Keratinocyte (primary cell): ENCODE measurements around the gene PLTP. TPM values are rescaled to one million over a fixed set of nuclear protein-coding genes. Genes with fewer than 3 reads are reported as not detected.

Experiments used
- DNase-seq: peaks from one replicate; pipeline ENCODE4 v3.0.0-alpha.2; 2011; ENCODE audit warnings: low read depth, missing footprints, low spot score
- FAIRE-seq: peaks from 2 replicates; lab custom pipeline; 2011; peaks lifted over from hg19 to GRCh38; lab: Jason Lieb, UNC
- H2AFZ ChIP-seq: 2 replicates; pipeline ENCODE4 v1.6.0; 2012; ENCODE audit warnings: low read length, control low read depth, inconsistent platforms; ENCODE audit not compliant: control insufficient read depth
- H3K27ac ChIP-seq: 2 replicates; pipeline ENCODE4 v1.5.1; 2011; ENCODE audit warnings: low read length; ENCODE audit not compliant: control insufficient read depth, insufficient read depth
- H3K27me3 ChIP-seq: 3 replicates; pipeline ENCODE4 v1.6.0; 2011; ENCODE audit warnings: low read length; ENCODE audit not compliant: control insufficient read depth, insufficient read depth; ENCODE audit errors: extremely low read depth
- H3K36me3 ChIP-seq, 2 experiments: 2 replicates in 1 of 2; 3 replicates in 1 of 2; pipeline ENCODE4 v1.5.1; 2011; ENCODE audit warnings: low read length in 2 of 2, mild to moderate bottlenecking in 1 of 2; ENCODE audit not compliant: control insufficient read depth in 2 of 2, insufficient read depth in 2 of 2; ENCODE audit errors: extremely low read depth in 1 of 2
- H3K4me1 ChIP-seq: 3 replicates; pipeline ENCODE4 v1.5.1; 2011; ENCODE audit warnings: low read length; ENCODE audit not compliant: control insufficient read depth, insufficient read depth; ENCODE audit errors: extremely low read depth
- H3K4me2 ChIP-seq: 3 replicates; pipeline ENCODE4 v1.6.0; 2011; ENCODE audit warnings: low read depth, low read length; ENCODE audit not compliant: control insufficient read depth, insufficient read depth; ENCODE audit errors: extremely low read depth
- H3K4me3 ChIP-seq, 3 experiments: fragments of 200-600 bp in 1 of 3; sonication (generic) in 1 of 3; 2 replicates in 2 of 3; 3 replicates in 1 of 3; pipeline ENCODE4 v1.5.1; 2011 to 2016; ENCODE audit warnings: low read length in 3 of 3, mild to moderate bottlenecking in 3 of 3, control low read depth in 2 of 3, inconsistent platforms in 1 of 3, low read depth in 1 of 3, mixed read lengths in 1 of 3, mixed run types in 1 of 3, moderate library complexity in 1 of 3; ENCODE audit not compliant: control insufficient read depth in 2 of 3, insufficient read depth in 2 of 3; ENCODE audit errors: extremely low read depth in 1 of 3
- H3K79me2 ChIP-seq: 2 replicates; pipeline ENCODE4 v1.6.0; 2012; ENCODE audit warnings: low read length; ENCODE audit not compliant: control insufficient read depth, insufficient read depth
- H3K9ac ChIP-seq: 3 replicates; pipeline ENCODE4 v1.6.0; 2011; ENCODE audit warnings: low read length; ENCODE audit not compliant: control insufficient read depth, insufficient read depth; ENCODE audit errors: extremely low read depth
- H3K9me1 ChIP-seq: 3 replicates; pipeline ENCODE4 v1.6.0; 2011; ENCODE audit warnings: low read length; ENCODE audit not compliant: control insufficient read depth, insufficient read depth; ENCODE audit errors: extremely low read depth
- H3K9me3 ChIP-seq: 2 replicates; pipeline ENCODE4 v1.5.1; 2012; ENCODE audit warnings: low read depth, low read length; ENCODE audit not compliant: control insufficient read depth
- H4K20me1 ChIP-seq: 3 replicates; pipeline ENCODE4 v1.6.0; 2011; ENCODE audit warnings: low read length; ENCODE audit not compliant: control insufficient read depth, insufficient read depth; ENCODE audit errors: extremely low read depth
- EZH2 ChIP-seq: IDR thresholded peaks from one replicate; pipeline ENCODE4 v1.6.1; 2012; ENCODE audit warnings: inconsistent platforms, mild to moderate bottlenecking, low read length, moderate library complexity
- dilution Hi-C: fragments of 300-500 bp; cut with MboI; formaldehyde crosslinking; loops from one replicate; pipeline ENCODE4 v1.7.0; 2020; ENCODE audit warnings: low sequenced_read_pairs; ENCODE audit not compliant: extremely low pct_ligation_motif_present
- polyA plus RNA-seq, 5 experiments: library from polyadenylated mRNA; depleted of rRNA in 3 of 5; stranded (reverse) in 3 of 5; stranded (forward) in 1 of 5; unstranded in 1 of 5; fragments of >200 nt; gene quantifications; 1 replicate in 1 of 5; 2 replicates in 3 of 5; 3 replicates in 1 of 5; pipeline versions ENCODE4 v1.2.1 to v1.2.3, GENCODE V29; 2011 to 2012; ENCODE audit warnings: missing spikeins in 2 of 5, low read depth in 1 of 5, low replicate concordance in 1 of 5
- TF ChIP-seq, protein P1 (sequence below), 3 experiments: IDR thresholded peaks in 1 of 3; conservative IDR thresholded peaks in 1 of 3; optimal IDR thresholded peaks in 1 of 3; 2 replicates in 2 of 3; 3 replicates in 1 of 3; pipeline versions ENCODE3 to v1.5.1; 2011; ENCODE audit warnings: low read length in 3 of 3, mild to moderate bottlenecking in 3 of 3, moderate library complexity in 2 of 3, control low read depth in 1 of 3, inconsistent platforms in 1 of 3; ENCODE audit not compliant: insufficient read depth in 2 of 3; ENCODE audit errors: extremely low read depth in 1 of 3

Gene PLTP
- polyA plus RNA-seq, 1 donor (not counting 4 experiments of a cell fraction or from before 2014, with no cell fraction given) = 26.3 TPM

DNA sequence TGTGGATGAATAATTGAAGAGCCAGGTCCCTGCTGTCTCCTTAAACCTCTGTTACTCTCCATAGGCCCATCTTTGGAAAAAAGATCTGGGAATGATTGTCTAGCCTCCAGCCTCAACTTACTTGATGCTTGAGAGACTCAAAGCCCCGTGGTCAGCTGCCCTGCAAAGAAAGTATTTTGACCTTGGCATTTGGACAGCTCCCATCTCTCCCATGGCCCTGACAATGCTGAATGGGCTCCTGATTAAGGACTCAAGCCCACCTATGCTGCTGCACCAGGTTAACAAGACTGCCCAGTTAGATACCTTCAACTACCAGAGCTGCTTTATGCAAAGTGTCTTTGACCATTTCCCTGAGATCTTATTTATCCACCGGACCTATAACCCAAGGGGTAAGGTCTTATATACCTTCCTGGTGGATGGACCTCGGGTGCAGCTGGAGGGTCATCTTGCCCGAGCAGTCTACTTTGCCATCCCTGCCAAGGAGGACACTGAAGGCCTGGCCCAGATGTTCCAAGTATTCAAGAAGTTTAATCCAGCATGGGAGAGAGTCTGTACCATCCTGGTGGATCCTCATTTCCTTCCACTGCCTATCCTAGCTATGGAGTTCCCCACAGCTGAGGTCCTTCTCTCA lies 29.4 kb downstream of the PLTP start:
- TF ChIP-seq EZH2 = no peak
- TF ChIP-seq, protein P1, sequence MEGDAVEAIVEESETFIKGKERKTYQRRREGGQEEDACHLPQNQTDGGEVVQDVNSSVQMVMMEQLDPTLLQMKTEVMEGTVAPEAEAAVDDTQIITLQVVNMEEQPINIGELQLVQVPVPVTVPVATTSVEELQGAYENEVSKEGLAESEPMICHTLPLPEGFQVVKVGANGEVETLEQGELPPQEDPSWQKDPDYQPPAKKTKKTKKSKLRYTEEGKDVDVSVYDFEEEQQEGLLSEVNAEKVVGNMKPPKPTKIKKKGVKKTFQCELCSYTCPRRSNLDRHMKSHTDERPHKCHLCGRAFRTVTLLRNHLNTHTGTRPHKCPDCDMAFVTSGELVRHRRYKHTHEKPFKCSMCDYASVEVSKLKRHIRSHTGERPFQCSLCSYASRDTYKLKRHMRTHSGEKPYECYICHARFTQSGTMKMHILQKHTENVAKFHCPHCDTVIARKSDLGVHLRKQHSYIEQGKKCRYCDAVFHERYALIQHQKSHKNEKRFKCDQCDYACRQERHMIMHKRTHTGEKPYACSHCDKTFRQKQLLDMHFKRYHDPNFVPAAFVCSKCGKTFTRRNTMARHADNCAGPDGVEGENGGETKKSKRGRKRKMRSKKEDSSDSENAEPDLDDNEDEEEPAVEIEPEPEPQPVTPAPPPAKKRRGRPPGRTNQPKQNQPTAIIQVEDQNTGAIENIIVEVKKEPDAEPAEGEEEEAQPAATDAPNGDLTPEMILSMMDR (optimal IDR thresholded peaks at IDR 0.05 in 1 of 3, IDR thresholded peaks at IDR 0.05 in 1 of 3, conservative IDR thresholded peaks at IDR 0.05 in 1 of 3; ENCODE audit: extremely low read depth in 1 of 3, insufficient read depth in 2 of 3, low read length in 3 of 3) = no peak
- Histone ChIP-seq H4K20me1 (no peaks in the 10 kb centered on the region), H3K4me2 (no peak overlapping the region), H3K9me1 (no peaks in the 10 kb centered on the region), H3K9ac (no peak overlapping the region), H3K27ac (no peak overlapping the region), H3K36me3 (peaks cover 11 to 13% of the 10 kb centered on the region in 2 experiments), H3K4me1 (peaks cover 10% of the 10 kb centered on the region), H2AFZ (no peak overlapping the region), H3K4me3 (no peak overlapping the region), H3K79me2 (peaks cover 15% of the 10 kb centered on the region), H3K9me3 (no peaks in the 10 kb centered on the region), H3K27me3 (no peaks in the 10 kb centered on the region)
- DNase-seq (no peak), FAIRE-seq (no peak)
- dilution Hi-C loops = no loop called here

DNA sequence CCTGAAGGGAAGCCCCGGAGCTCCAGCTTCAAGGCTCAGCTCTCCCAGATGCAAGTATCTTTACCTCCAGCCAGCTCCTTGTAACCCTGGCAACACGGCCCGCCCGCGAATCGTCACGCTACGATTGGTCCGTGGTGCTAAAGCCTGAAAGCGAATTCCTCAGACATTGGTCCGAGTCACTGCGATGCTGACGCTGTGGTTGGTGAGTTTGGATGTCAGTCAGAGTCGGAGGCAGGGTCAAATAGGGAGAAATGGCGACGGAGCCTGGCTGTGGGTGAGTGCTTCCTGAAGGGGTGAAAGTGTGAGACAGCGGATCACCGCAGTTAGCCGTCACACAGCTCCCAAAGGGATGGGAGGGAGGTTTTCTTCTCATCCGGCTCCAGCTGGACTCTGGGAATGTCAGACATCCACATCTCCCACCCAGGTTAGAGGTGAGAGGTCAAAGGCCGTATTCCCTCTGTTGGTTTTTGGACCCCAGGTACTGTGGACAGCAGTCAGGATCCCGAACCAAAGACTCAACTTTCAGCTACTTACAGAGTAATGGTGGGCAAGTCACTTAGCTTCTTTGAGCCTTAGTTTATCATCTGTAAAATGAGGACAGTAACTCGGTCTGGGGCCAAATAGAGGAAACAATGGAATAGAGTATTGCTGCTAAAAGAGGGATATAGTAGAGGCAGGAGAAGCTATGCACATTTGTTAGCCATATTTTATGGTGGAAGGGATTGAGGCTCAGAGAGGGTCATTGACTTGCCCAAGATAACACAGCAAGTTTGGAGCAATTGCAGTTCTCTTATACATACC lies 30.8 kb downstream of the PLTP start, which contains the start of gene ZSWIM1:
Gene ZSWIM1, plus strand, starts transcription at position 240 of the 801 bp plus-strand sequence. CDS start 1,366 bp downstream, outside the sequence.
- peaks cover 10% of the 10 kb centered on the region for H3K4me1 ChIP-seq
- peak within 1 kb of the TSS; percentile 94 for H3K9ac ChIP-seq
- dilution Hi-C loops = no loop called here
- FAIRE-seq (peak; percentile 92), DNase-seq (peak; percentile 92)
- H3K4me3 ChIP-seq = peak within 1 kb of the TSS; percentile 66 to 94 (median 77)
- no peaks in the 10 kb centered on the region for H3K9me1 ChIP-seq
- H3K79me2 ChIP-seq = peaks cover 15% of the 10 kb centered on the region
- TF ChIP-seq EZH2 = no peak
- TF ChIP-seq, protein P1 (optimal IDR thresholded peaks at IDR 0.05 in 1 of 3, IDR thresholded peaks at IDR 0.05 in 1 of 3, conservative IDR thresholded peaks at IDR 0.05 in 1 of 3; ENCODE audit: extremely low read depth in 1 of 3, insufficient read depth in 2 of 3, low read length in 3 of 3) = no peak
- H3K36me3 ChIP-seq = peaks cover 11 to 13% of the 10 kb centered on the region in 2 experiments
- H3K27ac ChIP-seq = peak within 1 kb of the TSS; percentile 80
- H3K4me2 ChIP-seq = peak within 1 kb of the TSS; percentile 93
- no peaks in the 10 kb centered on the region for H3K27me3 ChIP-seq
- peak within 1 kb of the TSS; percentile 60 for H2AFZ ChIP-seq
- H4K20me1 ChIP-seq = no peaks in the 10 kb centered on the region
- H3K9me3 ChIP-seq = no peaks in the 10 kb centered on the region
